Neural crest cell (in vitro differentiated cells): ENCODE results near the gene ACSS1. TPM values are rescaled to one million over a fixed set of nuclear protein-coding genes. Genes with fewer than 3 reads are reported as not detected.
A peak's percentile ranks its signal among the peaks of the same experiment; 100 is the strongest.

Experiments
- DNase-seq: peaks from one replicate; pipeline ENCODE4 v3.0.0; 2021; ENCODE audit warnings: low read depth, mixed read lengths, low spot score
- H3K27ac Mint-ChIP-seq: one replicate; pipeline ENCODE4 v1.8.0; 2021; ENCODE audit warnings: mild to moderate bottlenecking, mixed read lengths; ENCODE audit not compliant: unreplicated experiment
- H3K27me3 Mint-ChIP-seq: 2 replicates; pipeline ENCODE4 v1.8.0; 2021; ENCODE audit warnings: low read depth, mild to moderate bottlenecking, mixed read lengths
- H3K36me3 Mint-ChIP-seq: 2 replicates; pipeline ENCODE4 v1.8.0; 2021; ENCODE audit warnings: low read depth, mild to moderate bottlenecking, mixed read lengths
- H3K4me1 Mint-ChIP-seq: 2 replicates; pipeline ENCODE4 v1.8.0; 2021; ENCODE audit warnings: mixed read lengths
- H3K4me3 Mint-ChIP-seq: one replicate; pipeline ENCODE4 v1.8.0; 2021; ENCODE audit warnings: mild to moderate bottlenecking, mixed read lengths
- H3K9me3 Mint-ChIP-seq: 2 replicates; pipeline ENCODE4 v1.8.0; 2021; ENCODE audit warnings: mixed read lengths
- total RNA-seq: library from RNA; stranded (reverse); gene quantifications from 2 replicates; pipeline ENCODE4 v1.2.1, GENCODE V29; 2021
- TF ChIP-seq, protein P1 (sequence below): fragments of 200-600 bp; sonication (generic); conservative IDR thresholded peaks from 2 replicates; pipeline ENCODE4 v1.5.0; 2021; ENCODE audit warnings: antibody characterized with exemption, mild to moderate bottlenecking

The ACSS1 gene
- total RNA-seq, 1 donor from 2014 or later: 14.0 TPM

DNA sequence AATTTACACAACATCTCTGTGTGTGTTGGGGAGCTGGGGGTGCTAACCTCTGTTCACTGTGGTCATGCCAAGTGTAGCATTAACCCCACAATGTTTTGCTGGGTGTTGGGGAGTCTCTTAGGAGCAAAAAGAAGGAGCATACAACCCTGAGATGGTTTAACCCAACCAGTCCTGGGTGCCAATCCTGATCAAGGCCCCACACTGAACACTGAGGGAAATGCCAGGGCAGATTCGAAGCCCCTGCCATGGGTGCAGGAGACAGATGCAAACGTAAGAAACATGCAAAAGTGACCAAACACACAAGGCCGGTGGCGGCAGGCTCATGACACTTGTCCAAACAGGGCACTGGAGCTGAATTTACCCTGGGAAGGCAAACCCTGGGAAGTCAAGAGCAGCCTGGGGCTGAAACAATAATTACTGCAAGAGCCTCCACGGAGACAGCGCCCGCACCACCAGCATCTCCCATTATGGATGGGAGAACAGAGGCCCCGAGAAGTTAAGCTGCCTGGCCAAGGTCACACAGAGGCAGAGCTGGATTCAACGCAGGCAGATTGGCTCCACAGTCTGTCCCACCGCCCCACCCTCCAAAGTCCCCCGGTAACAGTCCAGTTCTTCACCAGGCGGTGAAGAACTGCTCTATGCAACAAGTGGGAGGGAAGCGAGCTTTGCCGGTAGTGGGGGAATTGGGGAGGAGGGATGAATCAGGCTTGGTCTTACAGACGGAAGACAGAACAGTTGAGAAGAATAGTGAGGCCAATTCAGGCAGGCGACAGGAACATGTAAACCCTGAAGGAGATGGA lies 8.5 kb downstream of the ACSS1 start:
- DNase-seq: no peak
- peaks cover 14% of the 10 kb centered on the region for H3K27me3 Mint-ChIP-seq
- H3K4me1 Mint-ChIP-seq: peaks cover 30% of the 10 kb centered on the region
- TF ChIP-seq, protein P1, sequence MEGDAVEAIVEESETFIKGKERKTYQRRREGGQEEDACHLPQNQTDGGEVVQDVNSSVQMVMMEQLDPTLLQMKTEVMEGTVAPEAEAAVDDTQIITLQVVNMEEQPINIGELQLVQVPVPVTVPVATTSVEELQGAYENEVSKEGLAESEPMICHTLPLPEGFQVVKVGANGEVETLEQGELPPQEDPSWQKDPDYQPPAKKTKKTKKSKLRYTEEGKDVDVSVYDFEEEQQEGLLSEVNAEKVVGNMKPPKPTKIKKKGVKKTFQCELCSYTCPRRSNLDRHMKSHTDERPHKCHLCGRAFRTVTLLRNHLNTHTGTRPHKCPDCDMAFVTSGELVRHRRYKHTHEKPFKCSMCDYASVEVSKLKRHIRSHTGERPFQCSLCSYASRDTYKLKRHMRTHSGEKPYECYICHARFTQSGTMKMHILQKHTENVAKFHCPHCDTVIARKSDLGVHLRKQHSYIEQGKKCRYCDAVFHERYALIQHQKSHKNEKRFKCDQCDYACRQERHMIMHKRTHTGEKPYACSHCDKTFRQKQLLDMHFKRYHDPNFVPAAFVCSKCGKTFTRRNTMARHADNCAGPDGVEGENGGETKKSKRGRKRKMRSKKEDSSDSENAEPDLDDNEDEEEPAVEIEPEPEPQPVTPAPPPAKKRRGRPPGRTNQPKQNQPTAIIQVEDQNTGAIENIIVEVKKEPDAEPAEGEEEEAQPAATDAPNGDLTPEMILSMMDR: no peak
- H3K4me3 Mint-ChIP-seq: no peak overlapping the region
- H3K27ac Mint-ChIP-seq: peak overlapping the region; percentile 35
- no peaks in the 10 kb centered on the region for H3K9me3 Mint-ChIP-seq
- no peaks in the 10 kb centered on the region for H3K36me3 Mint-ChIP-seq

DNA sequence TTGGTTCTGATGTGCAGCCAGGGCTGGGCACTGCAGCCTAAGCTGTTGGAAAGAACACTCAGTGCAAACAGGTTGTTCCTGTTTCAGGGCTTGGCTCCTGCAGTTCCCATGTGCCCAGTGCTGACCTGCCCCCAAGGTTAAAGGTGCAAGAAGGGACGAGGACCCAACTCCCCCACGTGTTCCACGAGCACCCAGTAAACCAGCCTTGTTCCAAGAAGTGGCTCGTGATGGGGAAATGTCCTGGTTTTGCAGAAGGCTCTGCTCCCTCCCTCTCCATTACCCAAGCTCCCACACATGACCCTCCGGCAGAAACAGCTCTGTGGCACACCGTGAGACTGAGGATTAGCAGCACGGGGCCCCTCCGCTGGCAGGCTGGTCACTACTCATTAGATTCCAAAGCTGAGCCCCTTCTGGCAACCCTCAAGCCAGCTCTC lies 9.4 kb downstream of the ACSS1 start:
- DNase-seq: no peak
- peaks cover 22% of the 10 kb centered on the region for H3K4me1 Mint-ChIP-seq
- no peaks in the 10 kb centered on the region for H3K36me3 Mint-ChIP-seq
- H3K27me3 Mint-ChIP-seq: peaks cover 7% of the 10 kb centered on the region
- no peak overlapping the region for H3K27ac Mint-ChIP-seq
- no peak overlapping the region for H3K4me3 Mint-ChIP-seq
- no peaks in the 10 kb centered on the region for H3K9me3 Mint-ChIP-seq
- TF ChIP-seq, protein P1: no peak

DNA sequence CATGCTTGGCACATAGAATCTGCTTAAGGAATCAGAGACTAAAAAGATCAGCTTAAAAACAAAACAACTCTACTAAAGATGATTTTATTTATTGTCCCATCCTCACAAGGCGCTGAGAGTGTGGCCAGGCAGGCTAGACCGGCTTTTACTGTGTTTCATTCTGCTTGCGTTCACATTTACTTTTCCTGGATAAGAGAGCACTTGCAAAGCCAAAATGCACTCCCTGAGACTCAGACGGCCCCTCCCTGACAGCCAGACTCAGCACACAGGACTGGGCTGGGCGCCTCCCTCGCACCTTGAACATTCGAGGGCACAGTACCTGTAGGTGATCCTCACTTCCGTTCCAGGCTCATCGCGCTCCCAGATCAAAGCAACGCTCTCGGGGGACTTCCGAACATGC lies 10.2 kb downstream of the ACSS1 start:
- no peaks in the 10 kb centered on the region for H3K36me3 Mint-ChIP-seq
- H3K27ac Mint-ChIP-seq: peak overlapping the region; percentile 62
- H3K4me1 Mint-ChIP-seq: peaks cover 23% of the 10 kb centered on the region
- TF ChIP-seq, protein P1: no peak
- H3K9me3 Mint-ChIP-seq: no peaks in the 10 kb centered on the region
- no peak for DNase-seq
- H3K4me3 Mint-ChIP-seq: no peak overlapping the region
- peaks cover 3% of the 10 kb centered on the region for H3K27me3 Mint-ChIP-seq

DNA sequence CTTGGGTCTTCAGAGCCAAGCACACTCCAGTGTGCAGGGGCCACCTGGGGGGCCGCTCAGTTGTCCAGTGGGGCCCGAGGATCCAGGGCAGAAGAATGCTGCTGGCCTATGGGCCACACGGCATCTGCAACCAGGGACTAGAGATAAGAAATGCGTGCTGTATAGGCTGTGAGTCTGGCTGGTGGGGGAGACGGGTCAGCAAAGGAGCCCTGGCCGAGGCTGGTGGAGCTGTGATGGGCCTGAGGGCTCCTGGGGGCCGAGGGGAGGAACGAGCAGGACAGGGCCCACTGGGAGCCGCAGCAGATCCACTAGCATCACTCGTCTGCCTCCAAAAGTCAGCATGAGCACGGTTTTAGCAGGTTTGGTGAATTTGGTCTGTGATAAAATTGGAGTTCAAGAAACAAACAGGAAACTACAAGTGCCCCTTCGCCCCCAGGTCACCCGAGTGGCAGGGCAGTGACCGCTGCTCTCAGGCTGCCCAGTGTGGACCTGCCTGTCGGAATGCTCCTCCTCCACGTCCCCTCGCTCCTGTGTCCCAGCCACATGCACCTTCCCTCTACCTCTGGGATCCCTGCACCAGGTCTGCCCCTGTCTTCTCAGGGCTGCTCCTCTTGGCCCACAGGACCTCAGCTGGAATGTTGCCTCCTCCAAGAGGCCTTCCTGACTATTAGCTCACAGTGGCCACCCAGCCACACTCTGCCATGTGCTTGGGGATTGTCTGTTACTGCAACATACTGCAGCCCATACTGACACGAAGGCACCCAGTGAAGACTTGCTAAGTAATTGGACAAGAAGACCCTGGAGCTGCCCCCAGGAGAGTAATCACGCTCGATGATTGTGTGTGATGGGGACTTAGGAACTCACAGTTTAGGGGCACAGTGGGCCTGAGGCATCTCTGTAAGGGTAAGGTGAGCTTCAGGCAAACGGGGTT lies 10.9 kb downstream of the ACSS1 start:
- H3K27me3 Mint-ChIP-seq: peaks cover 3% of the 10 kb centered on the region
- H3K4me1 Mint-ChIP-seq: peaks cover 23% of the 10 kb centered on the region
- H3K36me3 Mint-ChIP-seq: no peaks in the 10 kb centered on the region
- H3K4me3 Mint-ChIP-seq: no peak overlapping the region
- TF ChIP-seq, protein P1: no peak
- no peaks in the 10 kb centered on the region for H3K9me3 Mint-ChIP-seq
- no peak for DNase-seq
- H3K27ac Mint-ChIP-seq: peak overlapping the region; percentile 2

DNA sequence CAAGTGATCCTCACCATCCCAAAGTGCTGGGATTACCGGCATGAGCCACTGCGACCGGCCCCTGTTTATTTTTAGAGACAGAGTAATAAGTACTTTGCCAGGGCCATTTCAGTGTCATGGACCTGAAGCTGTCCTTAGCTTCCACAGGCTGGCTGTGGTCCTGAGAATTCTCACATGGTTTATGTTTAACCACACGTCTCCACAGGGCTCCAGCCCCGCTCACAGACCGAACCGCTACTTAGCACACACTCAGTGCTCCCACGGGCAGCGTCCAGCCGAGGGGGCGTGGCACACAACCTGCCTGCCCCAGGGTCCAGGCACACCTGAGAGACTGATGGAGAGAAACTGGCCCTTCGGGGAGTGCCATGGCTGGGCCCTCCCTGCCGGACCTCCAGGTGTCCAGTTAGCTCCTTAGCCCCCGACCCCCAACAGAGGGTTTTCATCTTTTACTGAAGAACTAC lies 11.7 kb downstream of the ACSS1 start:
- TF ChIP-seq, protein P1: no peak
- Mint-ChIP-seq H3K27me3 (peaks cover 3% of the 10 kb centered on the region), H3K27ac (no peak overlapping the region), H3K36me3 (no peaks in the 10 kb centered on the region), H3K4me1 (peaks cover 23% of the 10 kb centered on the region), H3K4me3 (no peak overlapping the region), H3K9me3 (no peaks in the 10 kb centered on the region)
- no peak for DNase-seq
